WI38 (cell line): ENCODE measurements around the gene MBOAT2.

Source experiments
- H3K4me3 ChIP-seq: 2 replicates; pipeline ENCODE4 v1.5.1; 2011; ENCODE audit warnings: low read depth, mild to moderate bottlenecking, control low read depth, low read length
- CTCF ChIP-seq: IDR thresholded peaks from 2 replicates; pipeline ENCODE4 v1.5.1; 2012; ENCODE audit warnings: low read depth, mild to moderate bottlenecking, control low read depth, low read length

The MBOAT2 gene

GRCh38 chr2:8835279-8835678 lies 168.2 kb downstream of the MBOAT2 start:
- no peak overlapping the region for H3K4me3 ChIP-seq
- TF ChIP-seq CTCF = no peak

GRCh38 chr2:8833853-8834252 lies 169.6 kb downstream of the MBOAT2 start:
- H3K4me3 ChIP-seq = no peak overlapping the region
- TF ChIP-seq CTCF = no peak

- no peak overlapping the region for H3K4me3 ChIP-seq
- TF ChIP-seq CTCF = no peak
These were observed 172.0 kb downstream of the MBOAT2 start for GRCh38 chr2:8831516-8831915.

- H3K4me3 ChIP-seq = no peak overlapping the region
- no peak for TF ChIP-seq CTCF
These were observed 175.8 kb downstream of the MBOAT2 start for GRCh38 chr2:8827729-8828128.

GRCh38 chr2:8822218-8822617 lies 181.3 kb downstream of the MBOAT2 start:
- TF ChIP-seq CTCF = no peak
- no peak overlapping the region for H3K4me3 ChIP-seq

GRCh38 chr2:8821276-8822217 lies 181.9 kb downstream of the MBOAT2 start:
- no peak overlapping the region for H3K4me3 ChIP-seq
- no peak for TF ChIP-seq CTCF

GRCh38 chr2:8819948-8820347 lies 183.5 kb downstream of the MBOAT2 start:
- TF ChIP-seq CTCF = no peak
- H3K4me3 ChIP-seq = no peak overlapping the region
